ENCODE results near the gene AFF2. TPM values are rescaled to one million over a fixed set of nuclear protein-coding genes. Genes with fewer than 3 reads are reported as not detected.

Gene AFF2
- total RNA-seq, 1 experiment from 2014 or later, result 0.16 TPM

DNA sequence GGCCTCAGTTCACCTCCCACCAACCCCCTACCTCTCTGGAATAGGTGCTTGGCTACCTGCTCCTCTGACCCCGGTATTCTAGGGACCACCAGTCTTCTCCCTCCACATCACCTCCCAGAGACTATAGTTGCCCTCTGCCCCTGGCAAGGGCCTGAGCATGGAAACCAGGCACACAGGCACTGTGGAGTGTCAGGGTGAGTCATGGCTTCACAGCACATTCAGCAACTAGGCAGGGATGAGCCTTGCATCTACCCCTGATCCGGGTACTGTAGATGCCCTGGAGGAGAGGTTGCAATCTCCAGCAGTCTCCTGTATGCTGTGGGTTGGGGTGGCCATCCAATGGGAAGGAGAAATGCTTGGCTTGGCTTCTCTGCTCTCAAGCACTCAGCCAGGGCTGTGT, 532.0 kb downstream of the AFF2 start:
- no peaks in the 10 kb centered on the region for H3K36me3 ChIP-seq (ENCODE audit: control insufficient read depth, insufficient read depth, low read length)
- H3K27me3 Mint-ChIP-seq (ENCODE audit: insufficient read depth, unreplicated experiment), result no peaks in the 10 kb centered on the region
- intact Hi-C loops (cut with micrococcal nuclease; ENCODE audit: unreplicated experiment), result no loop called here
- no peak for DNase-seq
- TF ChIP-seq CTCF (IDR thresholded peaks at IDR 0.05; ENCODE audit: insufficient read depth in 1 of 2, low read depth in 1 of 2, low read length in 1 of 2, severe bottlenecking in 1 of 2, unreplicated experiment in 1 of 2), result no peak
- ChIA-PET POLR2A (no interaction called here), CTCF (no interaction called here)
- no peak overlapping the region for H3K4me3 ChIP-seq (ENCODE audit: low read depth, low read length)
- BruUV-seq (replicated peaks), result no TSS peak
- H3K9me3 Mint-ChIP-seq (ENCODE audit: unreplicated experiment), result no peaks in the 10 kb centered on the region
- no peak overlapping the region for H3K4me3 Mint-ChIP-seq (ENCODE audit: unreplicated experiment)
- no peaks in the 10 kb centered on the region for H3K27me3 ChIP-seq (replicated peaks; ENCODE audit: control insufficient read depth, insufficient read depth, low read length)
- no peak overlapping the region for H3K27ac Mint-ChIP-seq (ENCODE audit: unreplicated experiment)
- no peaks in the 10 kb centered on the region for H3K36me3 Mint-ChIP-seq (ENCODE audit: insufficient read depth, unreplicated experiment)
- H3K4me1 Mint-ChIP-seq (ENCODE audit: low read depth, unreplicated experiment), result no peaks in the 10 kb centered on the region
- H3K9me3 ChIP-seq, result no peaks in the 10 kb centered on the region
- H3K4me1 ChIP-seq, result no peaks in the 10 kb centered on the region

DNA sequence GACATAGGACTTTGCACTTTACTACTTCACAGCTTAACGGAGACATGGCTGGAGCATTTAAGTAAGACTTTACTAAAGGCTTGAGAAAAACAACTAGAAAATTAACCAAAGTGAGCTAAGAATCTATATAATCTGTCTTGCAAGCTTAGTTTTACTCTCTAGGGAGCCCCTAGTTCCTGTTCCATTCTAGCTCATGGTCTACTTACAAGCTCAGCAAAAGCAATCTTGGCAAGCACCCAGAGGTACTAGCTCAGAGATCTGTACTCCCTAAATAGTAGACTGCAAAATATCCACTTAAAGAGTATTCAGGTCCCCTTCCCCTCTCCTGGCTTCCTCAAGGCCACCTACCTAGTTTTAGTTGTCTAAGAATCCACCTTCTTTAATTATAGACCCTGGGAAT, 535.7 kb downstream of the AFF2 start:
- intact Hi-C loops (cut with micrococcal nuclease; ENCODE audit: unreplicated experiment), result no loop called here
- no TSS peak for BruUV-seq (replicated peaks)
- CTCF ChIA-PET, result no interaction called here
- no peak for TF ChIP-seq CTCF (IDR thresholded peaks at IDR 0.05; ENCODE audit: insufficient read depth in 1 of 2, low read depth in 1 of 2, low read length in 1 of 2, severe bottlenecking in 1 of 2, unreplicated experiment in 1 of 2)
- Mint-ChIP-seq H3K4me1 (ENCODE audit: low read depth, unreplicated experiment) (no peaks in the 10 kb centered on the region), H3K27ac (ENCODE audit: unreplicated experiment) (no peak overlapping the region), H3K4me3 (ENCODE audit: unreplicated experiment) (no peak overlapping the region), H3K9me3 (ENCODE audit: unreplicated experiment) (no peaks in the 10 kb centered on the region), H3K27me3 (ENCODE audit: insufficient read depth, unreplicated experiment) (no peaks in the 10 kb centered on the region), H3K36me3 (ENCODE audit: insufficient read depth, unreplicated experiment) (no peaks in the 10 kb centered on the region)
- Histone ChIP-seq H3K27me3 (replicated peaks; ENCODE audit: control insufficient read depth, insufficient read depth, low read length) (no peaks in the 10 kb centered on the region), H3K9me3 (no peaks in the 10 kb centered on the region), H3K4me1 (no peaks in the 10 kb centered on the region), H3K4me3 (ENCODE audit: low read depth, low read length) (no peak overlapping the region), H3K36me3 (ENCODE audit: control insufficient read depth, insufficient read depth, low read length) (no peaks in the 10 kb centered on the region)
- DNase-seq, result no peak
- POLR2A ChIA-PET, result no interaction called here

GRCh38 chrX:149037281-149037870, 537.0 kb downstream of the AFF2 start:
- TF ChIP-seq CTCF (IDR thresholded peaks at IDR 0.05; ENCODE audit: insufficient read depth in 1 of 2, low read depth in 1 of 2, low read length in 1 of 2, severe bottlenecking in 1 of 2, unreplicated experiment in 1 of 2), result no peak
- no TSS peak for BruUV-seq (replicated peaks)
- POLR2A ChIA-PET, result no interaction called here
- Mint-ChIP-seq H3K27ac (ENCODE audit: unreplicated experiment) (no peak overlapping the region), H3K9me3 (ENCODE audit: unreplicated experiment) (no peaks in the 10 kb centered on the region), H3K27me3 (ENCODE audit: insufficient read depth, unreplicated experiment) (no peaks in the 10 kb centered on the region), H3K4me3 (ENCODE audit: unreplicated experiment) (no peak overlapping the region), H3K4me1 (ENCODE audit: low read depth, unreplicated experiment) (no peaks in the 10 kb centered on the region), H3K36me3 (ENCODE audit: insufficient read depth, unreplicated experiment) (no peaks in the 10 kb centered on the region)
- Histone ChIP-seq H3K4me3 (ENCODE audit: low read depth, low read length) (no peak overlapping the region), H3K27me3 (replicated peaks; ENCODE audit: control insufficient read depth, insufficient read depth, low read length) (no peaks in the 10 kb centered on the region), H3K9me3 (no peaks in the 10 kb centered on the region), H3K4me1 (no peaks in the 10 kb centered on the region), H3K36me3 (ENCODE audit: control insufficient read depth, insufficient read depth, low read length) (no peaks in the 10 kb centered on the region)
- intact Hi-C loops (cut with micrococcal nuclease; ENCODE audit: unreplicated experiment), result no loop called here
- DNase-seq, result no peak
- CTCF ChIA-PET, result no interaction called here
